HG03378 (cell line): Measurements from ENCODE around the gene REPIN1.

ENCODE experiments used
- ATAC-seq: cut with Tn5 transposase; IDR thresholded peaks from one replicate; pipeline ENCODE4 v1.9.1; 2021; ENCODE audit warnings: mild to moderate bottlenecking, moderate library complexity; ENCODE audit not compliant: unreplicated experiment

The REPIN1 gene

DNA sequence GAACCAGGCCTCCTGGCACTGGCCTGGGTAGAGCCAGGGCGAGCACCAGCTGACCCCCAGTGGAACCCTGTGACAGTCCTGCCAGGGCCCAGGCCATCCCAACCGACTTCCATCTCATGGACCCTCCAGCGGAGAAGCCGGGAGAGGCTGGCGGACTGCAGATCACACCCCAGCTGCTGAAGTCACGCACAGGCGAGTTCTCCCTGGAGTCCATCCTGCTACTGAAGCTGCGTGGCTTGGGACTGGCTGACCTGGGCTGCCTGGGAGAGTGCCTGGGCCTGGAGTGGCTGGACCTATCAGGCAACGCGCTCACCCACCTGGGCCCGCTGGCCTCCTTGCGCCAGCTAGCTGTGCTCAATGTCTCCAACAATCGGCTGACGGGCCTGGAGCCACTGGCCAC, 31.9 kb upstream of the REPIN1 start:
- ATAC-seq: no peak

DNA sequence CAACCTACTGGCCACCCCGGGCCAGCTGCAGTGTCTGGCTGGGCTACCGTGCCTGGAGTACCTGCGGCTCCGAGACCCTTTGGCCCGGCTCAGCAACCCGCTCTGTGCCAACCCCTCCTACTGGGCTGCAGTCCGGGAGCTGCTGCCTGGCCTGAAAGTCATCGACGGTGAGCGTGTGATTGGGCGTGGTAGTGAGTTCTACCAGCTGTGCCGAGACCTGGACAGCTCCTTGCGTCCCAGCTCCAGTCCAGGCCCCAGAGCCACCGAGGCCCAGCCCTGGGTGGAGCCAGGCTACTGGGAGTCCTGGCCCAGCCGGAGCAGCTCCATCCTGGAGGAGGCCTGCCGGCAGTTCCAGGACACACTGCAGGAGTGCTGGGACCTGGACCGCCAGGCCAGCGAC, 31.4 kb upstream of the REPIN1 start:
- ATAC-seq: no peak

GRCh38 chr7:150337659-150338081, 31.0 kb upstream of the REPIN1 start:
- no peak for ATAC-seq

DNA sequence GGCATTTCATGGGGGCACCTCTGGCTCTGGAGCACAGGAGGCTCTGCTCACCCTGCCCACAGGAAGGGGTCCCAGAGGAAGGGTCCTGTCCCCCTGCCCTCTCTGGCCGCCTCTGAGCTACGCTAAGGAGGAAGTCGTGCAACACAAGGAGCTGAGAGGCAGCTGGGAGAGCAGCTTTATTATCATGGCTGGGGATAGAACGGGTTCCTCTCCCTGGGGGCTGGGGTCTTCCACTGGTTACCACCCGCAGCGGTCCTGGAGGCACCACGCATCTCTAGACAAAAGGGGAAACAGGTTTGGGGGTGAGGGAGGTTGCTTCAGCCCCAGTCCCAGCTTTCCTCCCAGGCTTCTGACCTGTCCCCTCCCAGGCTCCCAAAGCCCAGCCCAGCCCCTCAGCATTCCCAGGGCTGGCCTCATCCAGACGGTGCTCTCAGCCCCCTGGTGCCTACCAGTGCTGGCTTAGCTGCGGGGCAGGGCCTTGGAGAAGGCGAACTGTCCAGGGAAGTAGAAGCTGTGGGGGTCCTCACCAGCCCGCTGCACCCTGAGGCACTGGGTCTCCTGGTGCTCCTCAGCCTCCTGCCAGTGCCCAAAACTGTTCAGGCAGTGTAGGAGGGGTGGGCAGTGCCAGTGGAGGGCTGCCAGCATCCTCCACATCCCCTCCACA, 30.3 kb upstream of the REPIN1 start:
- no peak for ATAC-seq

DNA sequence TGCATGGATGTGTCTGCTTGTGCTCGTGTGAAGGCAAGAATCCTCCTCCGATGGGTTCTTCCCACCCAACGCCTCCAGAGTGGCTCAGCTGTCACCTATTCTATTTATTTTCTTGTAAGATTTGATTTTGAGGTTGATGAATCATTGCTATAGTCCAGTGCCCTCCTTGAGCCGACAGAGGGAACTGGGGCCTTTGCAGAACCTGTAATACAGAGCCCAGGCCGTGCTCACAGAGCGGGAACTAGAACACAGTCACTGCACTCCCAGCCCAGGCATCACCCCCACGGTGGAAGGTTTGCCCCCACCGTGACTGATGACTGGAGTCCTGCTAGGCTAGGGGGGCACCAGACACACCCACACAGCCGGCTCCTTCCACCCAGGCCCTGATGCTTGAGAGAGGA, 29.2 kb upstream of the REPIN1 start:
- no peak for ATAC-seq

- no peak for ATAC-seq
Observed at GRCh38 chr7:150340024-150340749, 28.4 kb upstream of the REPIN1 start.

DNA sequence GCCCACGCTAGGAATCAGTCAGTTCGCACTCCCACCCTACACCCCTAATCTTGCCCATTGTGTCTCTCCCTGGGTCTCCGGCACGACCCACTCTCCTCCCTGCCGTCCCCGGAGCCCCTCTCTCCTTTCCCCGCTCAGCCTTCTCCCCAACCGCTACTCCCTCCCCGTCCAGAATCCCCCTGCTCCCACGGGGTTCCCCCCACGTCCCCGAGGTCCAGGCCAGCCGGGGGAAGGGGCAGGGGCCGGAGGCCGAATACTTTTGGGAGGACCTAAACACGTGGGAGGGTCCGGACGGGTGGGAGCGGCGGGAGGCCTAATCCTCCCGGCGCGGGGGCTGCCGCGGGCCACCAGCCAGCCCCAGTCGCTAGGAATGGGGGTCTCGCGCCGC, 27.8 kb upstream of the REPIN1 start:
- no peak for ATAC-seq

DNA sequence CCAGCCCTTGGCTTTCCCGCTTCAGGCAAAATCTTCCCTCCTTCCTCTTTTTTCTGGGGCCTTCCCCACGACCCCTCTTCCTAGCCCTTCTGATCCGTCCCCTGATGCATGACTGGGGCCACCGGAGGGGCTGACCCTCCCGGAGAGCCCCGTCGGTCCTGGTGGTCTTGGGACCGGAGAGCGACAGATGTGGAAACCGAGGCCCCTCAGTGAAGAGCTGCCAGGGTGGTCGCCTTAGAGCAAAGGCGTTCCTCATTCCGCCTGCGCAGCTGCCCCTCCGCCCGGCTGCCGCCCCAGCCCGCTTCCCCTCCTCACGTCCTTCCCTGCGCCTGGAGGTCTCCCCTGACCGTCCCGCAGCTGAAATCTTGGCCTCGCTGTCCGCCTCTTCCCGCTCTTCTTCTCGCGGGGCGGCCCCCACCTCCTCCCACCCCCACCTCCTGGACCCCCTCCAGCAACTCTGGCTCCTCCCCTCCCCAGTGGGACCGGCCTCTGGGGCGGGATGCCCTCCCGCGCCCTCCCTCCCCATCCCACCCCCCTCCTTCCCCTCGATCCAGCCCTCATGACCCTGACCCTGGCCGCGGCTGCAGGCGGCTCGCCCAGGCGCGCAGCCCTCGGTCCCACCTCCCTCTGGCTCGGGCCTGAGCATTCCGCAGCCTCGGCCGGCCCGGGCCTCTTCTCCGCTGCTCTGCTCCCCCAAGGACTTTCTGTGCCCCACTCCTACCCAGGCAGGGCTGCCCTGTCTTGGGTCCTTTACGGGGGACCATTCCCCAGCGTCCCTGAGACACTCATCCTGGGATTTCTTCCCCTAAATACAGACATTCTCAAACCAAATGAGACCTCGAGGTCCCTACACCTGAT, 27.1 kb upstream of the REPIN1 start, which contains the start of gene RARRES2:
RARRES2 (minus strand) TSS at position 367 of the 858 bp plus-strand sequence. CDS start 1,020 bp downstream, outside the sequence.
- no peak for ATAC-seq

GRCh38 chr7:150342121-150342408, 26.6 kb upstream of the REPIN1 start:
- ATAC-seq: no peak

DNA sequence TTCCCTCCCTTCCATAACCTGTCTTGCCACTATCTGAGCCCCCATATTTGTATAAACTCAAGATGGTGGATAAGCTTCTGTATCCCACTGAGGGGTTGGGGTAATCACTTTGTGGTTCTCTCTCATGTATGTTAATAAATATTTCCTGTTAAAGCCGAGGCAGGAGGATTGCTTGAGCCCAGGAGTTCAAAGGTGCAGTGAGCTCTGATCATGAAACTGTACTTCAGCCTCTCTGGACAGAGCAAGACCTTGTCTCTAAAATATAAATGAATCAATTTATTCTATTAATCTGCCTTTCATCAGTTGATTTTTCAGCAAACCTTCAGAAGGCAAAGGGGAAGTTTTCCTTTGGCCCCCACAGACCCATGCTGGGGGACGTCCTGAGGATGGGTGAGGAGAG, 25.4 kb upstream of the REPIN1 start:
- no peak for ATAC-seq

DNA sequence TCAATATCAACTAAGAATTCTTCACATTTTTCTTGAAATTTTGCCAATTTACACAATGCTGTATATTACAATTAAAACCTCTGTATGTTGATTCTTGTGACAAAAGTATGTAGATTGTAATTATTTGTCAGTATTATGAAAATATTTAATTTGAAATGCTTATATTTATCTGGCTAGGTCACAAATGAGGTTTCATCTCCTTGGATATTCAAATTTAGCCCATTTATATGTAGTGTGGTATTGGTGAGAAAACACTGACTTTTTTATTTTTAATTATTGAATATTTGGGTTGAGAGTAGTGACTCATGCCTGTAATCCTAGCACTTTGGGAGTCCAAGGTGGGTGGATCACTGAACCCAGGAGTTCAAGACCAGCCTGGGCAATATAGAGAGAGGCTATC, 24.3 kb upstream of the REPIN1 start:
- ATAC-seq: no peak

DNA sequence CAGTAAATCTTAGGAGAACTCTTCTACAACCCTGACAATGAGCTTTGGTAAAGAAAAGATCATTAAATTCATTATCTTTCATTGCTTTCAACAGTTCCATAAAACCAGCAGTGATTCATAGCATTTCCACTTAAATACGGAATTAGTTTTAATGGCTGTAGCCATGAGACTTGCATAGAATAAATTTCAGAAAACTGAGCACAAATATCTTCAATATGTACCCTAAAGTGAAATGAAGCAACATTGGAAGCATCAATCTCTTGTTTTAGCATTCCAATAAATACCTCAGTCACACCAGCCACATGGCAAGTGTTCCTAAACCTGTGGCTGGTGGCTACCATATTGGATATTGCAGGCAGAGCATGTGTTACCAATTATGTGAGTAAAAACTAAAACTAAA, 23.6 kb upstream of the REPIN1 start:
- ATAC-seq: no peak

DNA sequence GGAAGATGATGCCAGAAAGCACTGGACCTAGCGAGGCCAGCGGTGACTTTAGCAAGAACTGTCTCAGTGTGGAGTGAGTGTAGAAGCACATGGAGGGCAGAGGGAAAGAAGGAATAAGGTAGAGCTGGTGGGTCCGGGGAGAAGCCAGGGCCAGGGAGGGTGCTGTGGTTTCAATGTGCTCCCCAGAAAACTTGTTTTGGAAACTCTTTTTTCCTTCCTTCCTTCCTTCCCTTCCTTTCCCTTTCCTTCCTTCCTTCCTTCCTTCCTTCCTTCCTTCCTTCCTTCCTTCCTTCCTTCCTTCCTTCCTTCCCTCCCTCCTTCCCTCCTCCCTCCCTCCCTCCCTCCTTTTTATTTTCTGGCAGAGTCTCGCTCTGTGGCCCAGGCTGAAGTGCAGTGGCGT, 21.7 kb upstream of the REPIN1 start:
- ATAC-seq: no peak

DNA sequence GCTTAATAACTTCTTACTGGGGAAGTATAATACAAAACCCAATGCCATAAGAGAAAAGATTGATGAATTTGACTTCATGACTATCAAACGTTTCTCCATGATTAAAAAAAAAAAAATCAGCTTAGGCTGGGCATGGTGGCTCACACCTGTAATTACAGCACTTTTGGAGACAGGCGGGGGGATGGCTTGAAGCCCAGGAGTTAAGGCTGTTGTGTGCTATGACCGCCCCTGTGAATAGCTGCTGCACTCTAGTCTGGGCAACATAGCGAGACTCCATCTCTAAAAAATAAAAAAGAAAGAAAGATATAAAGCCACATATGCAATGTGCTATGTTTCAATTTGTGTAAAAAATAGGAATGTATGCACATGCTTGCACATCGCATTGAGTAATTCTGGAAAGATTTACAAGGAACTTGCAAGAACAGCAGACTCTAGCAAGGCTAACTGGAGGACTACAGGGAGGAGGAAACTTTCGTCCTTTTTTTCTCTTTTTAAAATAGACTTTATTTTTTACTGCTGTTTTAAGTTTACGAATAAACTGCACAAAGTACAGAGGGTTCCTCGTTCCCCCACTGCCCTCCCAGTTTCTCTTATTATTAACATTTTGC, 16.9 kb upstream of the REPIN1 start:
- no peak for ATAC-seq

DNA sequence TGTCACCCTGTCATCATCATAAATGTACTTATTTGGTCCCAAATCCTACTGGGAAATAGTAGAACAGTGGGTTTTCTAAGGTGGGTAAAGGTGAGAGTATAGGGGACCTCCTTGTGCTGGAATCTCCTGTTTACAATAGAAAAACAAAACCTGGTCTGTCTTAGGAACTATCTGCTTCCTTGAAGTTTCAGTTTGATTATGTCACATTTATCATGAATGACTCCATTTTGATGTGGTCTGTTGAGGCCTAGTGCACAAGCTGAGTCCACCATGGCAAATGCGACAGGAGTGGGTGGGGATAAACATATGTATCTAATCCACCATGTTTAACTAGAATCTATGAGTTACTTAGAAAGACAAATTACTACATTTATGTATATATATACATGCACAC, 13.0 kb upstream of the REPIN1 start:
- ATAC-seq: no peak

DNA sequence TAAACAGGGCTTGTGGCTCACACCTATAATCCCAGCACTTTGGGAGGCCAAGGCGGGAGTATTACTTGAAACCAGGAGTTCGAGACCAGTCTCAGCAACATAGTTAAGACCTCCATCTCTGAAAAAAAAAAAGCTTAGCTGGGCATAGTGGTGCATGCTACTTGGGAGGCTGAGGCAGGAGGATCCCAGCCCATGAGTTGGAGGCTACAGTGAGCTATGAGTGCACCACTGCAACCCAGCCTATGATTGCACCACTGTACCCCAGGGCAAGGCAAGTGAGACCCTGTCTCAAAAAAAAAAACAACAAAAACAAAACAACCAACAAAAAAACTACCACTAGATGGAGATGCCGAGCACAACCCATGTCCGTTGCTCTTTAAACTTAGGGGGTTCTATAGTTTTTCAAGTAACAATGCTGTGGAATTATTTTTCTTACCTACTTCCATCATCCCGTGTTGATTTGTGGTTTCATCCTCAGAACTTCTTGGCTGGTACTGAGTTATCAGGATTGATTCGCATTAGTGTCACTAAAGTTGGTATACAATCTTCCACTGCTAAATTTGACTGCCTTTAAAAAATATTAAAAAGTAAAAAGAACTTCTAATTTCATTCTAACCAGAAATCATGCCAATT, 12.2 kb upstream of the REPIN1 start:
- ATAC-seq: peak; percentile 43

- ATAC-seq: peak; percentile 47
Observed at GRCh38 chr7:150357270-150357669, 11.4 kb upstream of the REPIN1 start.

DNA sequence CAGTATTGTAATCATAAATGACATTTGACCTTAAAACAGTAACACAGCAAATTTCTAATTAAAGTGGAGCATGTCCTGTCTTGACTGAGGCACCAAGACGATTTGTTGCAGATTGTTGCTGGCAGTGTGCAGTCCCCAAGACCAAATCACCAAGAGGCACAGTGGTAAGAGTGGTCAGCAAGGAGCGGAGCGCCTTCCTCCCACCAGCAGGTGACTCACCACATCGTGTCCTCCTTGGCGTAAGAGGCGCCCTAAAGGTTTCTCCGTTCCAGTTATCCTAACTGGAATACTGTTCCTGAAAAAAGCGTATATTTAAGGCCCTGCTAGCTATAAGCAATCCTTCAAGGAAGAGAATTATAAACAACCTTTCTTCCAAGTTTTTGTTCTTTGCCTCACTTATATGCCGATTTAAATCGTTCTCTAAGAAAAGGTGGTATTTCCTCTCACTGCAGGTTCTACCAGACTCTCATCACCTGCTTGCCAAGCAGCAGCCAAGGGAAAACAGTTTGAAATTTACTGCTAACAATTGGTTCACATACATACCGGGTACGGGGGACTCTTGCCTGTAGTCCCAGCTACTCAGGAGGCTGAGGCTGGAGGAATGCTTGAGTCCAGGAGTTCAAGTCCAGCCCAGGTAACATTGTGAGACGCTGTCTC, 10.7 kb upstream of the REPIN1 start:
- peak; percentile 16 for ATAC-seq

- no peak for ATAC-seq
Observed at GRCh38 chr7:150358433-150358832, 10.2 kb upstream of the REPIN1 start.

- ATAC-seq: no peak
Observed at GRCh38 chr7:150358988-150359621, 9.5 kb upstream of the REPIN1 start.
